K562 (cell line): ENCODE measurements around the gene RALGPS1.

Experiments used
- CBX8 ChIP-seq: fragments of 200-600 bp; sonication (generic); IDR thresholded peaks from 2 replicates; pipeline ENCODE4 v1.6.1; 2012; ENCODE audit warnings: borderline replicate concordance, mixed run types, low read depth, mild to moderate bottlenecking, moderate library complexity, mixed read lengths, low read length, control low read depth, inconsistent platforms; ENCODE audit not compliant: poor library complexity, severe bottlenecking; ENCODE audit errors: extremely low read depth
- DPF2 ChIP-seq: fragments of 450-650 bp; IDR thresholded peaks from 2 replicates; pipeline ENCODE4 v1.6.1; 2016
- EZH2 ChIP-seq: IDR thresholded peaks from 2 replicates; pipeline ENCODE4 v1.6.1; 2012; ENCODE audit warnings: low read depth, mild to moderate bottlenecking, inconsistent platforms, low read length, borderline replicate concordance
- JUN ChIP-seq, 2 experiments: sonication (generic) in 1 of 2; formaldehyde crosslinking in 1 of 2; IDR thresholded peaks; 2 replicates each; pipeline versions ENCODE4 v1.6.1 to v1.8.0; 2012 to 2022; ENCODE audit warnings: borderline replicate concordance in 2 of 2, mild to moderate bottlenecking in 2 of 2, improper control_type of control experiment in 1 of 2, low read depth in 1 of 2, low read length in 1 of 2, missing genetic modification reagents in 1 of 2
- POLR2A ChIP-seq: fragments of 450-650 bp; conservative IDR thresholded peaks from 2 replicates; pipeline ENCODE4 v1.6.1; 2016
- RNF2 ChIP-seq: sonication (generic); IDR thresholded peaks from 2 replicates; pipeline ENCODE4 v1.6.1; 2016
- ZNF586 ChIP-seq: fragments of 450-650 bp; formaldehyde crosslinking; conservative IDR thresholded peaks from 2 replicates; pipeline ENCODE4 v1.4.0; 2020; ENCODE audit warnings: mild to moderate bottlenecking, moderate library complexity
- ZZZ3 ChIP-seq: fragments of 450-650 bp; IDR thresholded peaks from 2 replicates; pipeline ENCODE4 v1.6.1; 2016; ENCODE audit warnings: antibody characterized with exemption, mild to moderate bottlenecking, moderate library complexity
- TF ChIP-seq, protein P1 (sequence below): fragments of 450-650 bp; IDR thresholded peaks from 2 replicates; pipeline ENCODE4 v1.6.1; 2016; ENCODE audit warnings: low read depth

DNA sequence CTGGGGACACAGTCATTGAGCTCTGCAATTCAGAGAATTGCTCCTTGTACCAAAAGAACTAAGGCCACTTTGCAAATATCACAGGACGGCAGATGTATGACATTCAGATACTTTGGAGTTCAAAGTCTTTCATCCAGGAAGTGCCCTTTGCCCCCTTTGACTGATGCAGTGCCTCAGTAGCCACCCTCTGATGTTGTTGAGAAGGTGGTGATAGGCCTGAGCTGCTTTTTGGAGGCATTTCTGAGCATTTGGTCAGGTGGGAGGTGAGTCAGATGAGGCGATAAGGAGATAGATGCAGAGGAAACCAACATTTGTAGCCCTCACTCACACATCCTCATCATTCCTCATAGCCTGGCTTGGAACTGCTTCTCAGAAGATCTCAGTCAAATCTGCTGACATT is 144.4 kb downstream of the RALGPS1 start:
- TF ChIP-seq DPF2 (no peak), CBX8 (no peak), ZZZ3 (no peak), EZH2 (no peak), POLR2A (no peak), RNF2 (no peak), JUN (IDR thresholded peaks at IDR 0.05; ENCODE audit: borderline replicate concordance, low read depth, low read length) (no peak), JUN (CRISPR knock-in tag; IDR thresholded peaks at IDR 0.05; ENCODE audit: borderline replicate concordance) (no peak), ZNF586 (no peak)
- TF ChIP-seq, protein P1, sequence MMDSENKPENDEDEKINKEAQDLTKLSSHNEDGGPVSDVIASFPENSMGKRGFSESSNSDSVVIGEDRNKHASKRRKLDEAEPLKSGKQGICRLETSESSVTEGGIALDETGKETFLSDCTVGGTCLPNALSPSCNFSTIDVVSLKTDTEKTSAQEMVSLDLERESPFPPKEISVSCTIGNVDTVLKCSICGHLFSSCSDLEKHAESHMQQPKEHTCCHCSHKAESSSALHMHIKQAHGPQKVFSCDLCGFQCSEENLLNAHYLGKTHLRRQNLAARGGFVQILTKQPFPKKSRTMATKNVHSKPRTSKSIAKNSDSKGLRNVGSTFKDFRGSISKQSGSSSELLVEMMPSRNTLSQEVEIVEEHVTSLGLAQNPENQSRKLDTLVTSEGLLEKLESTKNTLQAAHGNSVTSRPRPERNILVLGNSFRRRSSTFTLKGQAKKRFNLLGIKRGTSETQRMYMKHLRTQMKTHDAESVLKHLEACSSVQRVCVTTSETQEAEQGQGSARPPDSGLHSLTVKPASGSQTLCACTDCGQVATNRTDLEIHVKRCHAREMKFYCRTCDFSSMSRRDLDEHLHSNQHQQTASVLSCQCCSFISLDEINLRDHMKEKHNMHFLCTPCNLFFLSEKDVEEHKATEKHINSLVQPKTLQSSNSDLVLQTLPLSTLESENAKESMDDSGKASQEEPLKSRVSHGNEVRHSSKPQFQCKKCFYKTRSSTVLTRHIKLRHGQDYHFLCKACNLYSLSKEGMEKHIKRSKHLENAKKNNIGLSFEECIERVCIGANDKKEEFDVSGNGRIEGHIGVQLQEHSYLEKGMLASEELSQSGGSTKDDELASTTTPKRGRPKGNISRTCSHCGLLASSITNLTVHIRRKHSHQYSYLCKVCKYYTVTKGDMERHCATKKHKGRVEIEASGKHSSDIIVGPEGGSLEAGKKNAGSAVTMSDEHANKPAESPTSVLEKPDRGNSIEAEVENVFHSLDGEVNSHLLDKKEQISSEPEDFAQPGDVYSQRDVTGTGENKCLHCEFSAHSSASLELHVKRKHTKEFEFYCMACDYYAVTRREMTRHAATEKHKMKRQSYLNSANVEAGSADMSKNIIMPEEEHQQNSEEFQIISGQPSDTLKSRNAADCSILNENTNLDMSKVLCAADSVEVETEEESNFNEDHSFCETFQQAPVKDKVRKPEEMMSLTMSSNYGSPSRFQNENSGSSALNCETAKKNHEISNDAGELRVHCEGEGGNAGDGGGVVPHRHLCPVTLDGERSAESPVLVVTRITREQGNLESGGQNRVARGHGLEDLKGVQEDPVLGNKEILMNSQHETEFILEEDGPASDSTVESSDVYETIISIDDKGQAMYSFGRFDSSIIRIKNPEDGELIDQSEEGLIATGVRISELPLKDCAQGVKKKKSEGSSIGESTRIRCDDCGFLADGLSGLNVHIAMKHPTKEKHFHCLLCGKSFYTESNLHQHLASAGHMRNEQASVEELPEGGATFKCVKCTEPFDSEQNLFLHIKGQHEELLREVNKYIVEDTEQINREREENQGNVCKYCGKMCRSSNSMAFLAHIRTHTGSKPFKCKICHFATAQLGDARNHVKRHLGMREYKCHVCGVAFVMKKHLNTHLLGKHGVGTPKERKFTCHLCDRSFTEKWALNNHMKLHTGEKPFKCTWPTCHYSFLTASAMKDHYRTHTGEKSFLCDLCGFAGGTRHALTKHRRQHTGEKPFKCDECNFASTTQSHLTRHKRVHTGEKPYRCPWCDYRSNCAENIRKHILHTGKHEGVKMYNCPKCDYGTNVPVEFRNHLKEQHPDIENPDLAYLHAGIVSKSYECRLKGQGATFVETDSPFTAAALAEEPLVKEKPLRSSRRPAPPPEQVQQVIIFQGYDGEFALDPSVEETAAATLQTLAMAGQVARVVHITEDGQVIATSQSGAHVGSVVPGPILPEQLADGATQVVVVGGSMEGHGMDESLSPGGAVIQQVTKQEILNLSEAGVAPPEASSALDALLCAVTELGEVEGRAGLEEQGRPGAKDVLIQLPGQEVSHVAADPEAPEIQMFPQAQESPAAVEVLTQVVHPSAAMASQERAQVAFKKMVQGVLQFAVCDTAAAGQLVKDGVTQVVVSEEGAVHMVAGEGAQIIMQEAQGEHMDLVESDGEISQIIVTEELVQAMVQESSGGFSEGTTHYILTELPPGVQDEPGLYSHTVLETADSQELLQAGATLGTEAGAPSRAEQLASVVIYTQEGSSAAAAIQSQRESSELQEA: no peak
